ENCODE results near the gene CORO1C.
"Not testable (repeated sequence)": the region's sequence is repeated elsewhere in the genome, so short reads cannot be mapped to it uniquely, and the experiment has no call there.

Gene CORO1C

DNA sequence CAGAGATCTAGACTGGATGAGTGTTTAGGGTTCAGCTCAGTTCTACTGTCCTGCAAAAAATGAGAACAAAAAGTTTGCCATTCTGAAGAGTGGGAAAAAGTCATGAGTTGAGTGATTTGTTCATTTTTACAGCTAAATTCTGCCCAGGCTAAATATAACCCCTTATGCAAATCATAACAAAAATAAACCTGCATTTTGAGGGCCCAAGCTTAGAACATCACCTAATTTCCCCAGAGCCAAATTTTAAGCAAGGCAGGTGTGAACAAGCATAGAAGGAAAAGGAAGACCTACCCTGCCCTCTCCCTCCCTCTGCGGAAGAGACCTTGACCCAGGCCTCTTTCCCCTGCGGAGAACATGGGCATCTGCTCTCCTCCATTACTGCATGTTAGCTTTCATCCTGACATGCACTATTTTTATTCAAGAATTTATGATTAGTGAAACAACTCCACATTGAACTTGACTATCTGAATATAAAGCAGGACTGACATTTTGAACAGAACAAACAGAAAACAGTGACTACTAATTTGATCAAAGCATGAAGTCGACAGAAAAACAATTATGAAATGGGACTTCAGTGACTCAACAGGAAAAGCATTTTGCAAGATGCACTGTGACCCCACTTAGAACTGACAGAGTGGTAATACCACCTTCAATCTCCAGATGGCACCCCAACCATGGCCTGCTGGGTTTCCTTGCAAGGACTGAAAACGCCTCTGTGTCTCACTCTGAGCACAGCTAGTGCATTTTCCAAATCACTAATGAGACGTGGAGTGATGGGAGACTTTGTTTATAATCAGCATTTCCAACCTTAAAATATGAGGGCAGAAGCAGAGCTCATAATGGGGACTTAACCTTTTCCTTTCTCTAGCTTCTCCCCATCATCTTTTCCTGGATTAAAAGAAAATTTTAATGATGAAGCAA is 66.7 kb downstream of the CORO1C start:
- H3K36me3 ChIP-seq (ENCODE audit: control insufficient read depth, insufficient read depth, low read length): no peaks in the 10 kb centered on the region
- no peaks in the 10 kb centered on the region for H3K27me3 ChIP-seq (replicated peaks; ENCODE audit: control insufficient read depth, insufficient read depth, low read length, poor library complexity, severe bottlenecking)
- H3K4me3 ChIP-seq (ENCODE audit: insufficient read depth, low read depth, low read length, poor library complexity, severe bottlenecking): no peak overlapping the region
- DNase-seq: peak; percentile 54 to 71 (median 67)
- H3K27ac ChIP-seq (ENCODE audit: insufficient read depth, low read length, poor library complexity, severe bottlenecking): peak overlapping the region; percentile 29
- H3K9me3 ChIP-seq (ENCODE audit: control insufficient read depth, low read length): no peaks in the 10 kb centered on the region
- peaks cover 5% of the 10 kb centered on the region for H3K4me1 ChIP-seq (ENCODE audit: control insufficient read depth, insufficient read depth, low read length, poor library complexity, severe bottlenecking)

- Histone ChIP-seq H3K27me3 (replicated peaks; ENCODE audit: control insufficient read depth, insufficient read depth, low read length, poor library complexity, severe bottlenecking) (no peaks in the 10 kb centered on the region), H3K9me3 (ENCODE audit: control insufficient read depth, low read length) (no peaks in the 10 kb centered on the region), H3K4me3 (ENCODE audit: insufficient read depth, low read depth, low read length, poor library complexity, severe bottlenecking) (no peak overlapping the region), H3K4me1 (ENCODE audit: control insufficient read depth, insufficient read depth, low read length, poor library complexity, severe bottlenecking) (peaks cover 5% of the 10 kb centered on the region), H3K36me3 (ENCODE audit: control insufficient read depth, insufficient read depth, low read length) (no peaks in the 10 kb centered on the region), H3K27ac (ENCODE audit: insufficient read depth, low read length, poor library complexity, severe bottlenecking) (no peak overlapping the region)
- no peak for DNase-seq
Observed at GRCh38 chr12:108663324-108664015, 67.8 kb downstream of the CORO1C start.

- H3K4me1 ChIP-seq (ENCODE audit: control insufficient read depth, insufficient read depth, low read length, poor library complexity, severe bottlenecking); H3K4me3 ChIP-seq (ENCODE audit: insufficient read depth, low read depth, low read length, poor library complexity, severe bottlenecking); H3K36me3 ChIP-seq (ENCODE audit: control insufficient read depth, insufficient read depth, low read length): not testable (repeated sequence)
Observed at GRCh38 chr12:108658115-108658514, 73.2 kb downstream of the CORO1C start.

GRCh38 chr12:108657130-108657745 is 74.1 kb downstream of the CORO1C start:
- no peaks in the 10 kb centered on the region for H3K36me3 ChIP-seq (ENCODE audit: control insufficient read depth, insufficient read depth, low read length)
- no peaks in the 10 kb centered on the region for H3K9me3 ChIP-seq (ENCODE audit: control insufficient read depth, low read length)
- DNase-seq: no peak
- H3K27me3 ChIP-seq (replicated peaks; ENCODE audit: control insufficient read depth, insufficient read depth, low read length, poor library complexity, severe bottlenecking): no peaks in the 10 kb centered on the region
- no peaks in the 10 kb centered on the region for H3K4me1 ChIP-seq (ENCODE audit: control insufficient read depth, insufficient read depth, low read length, poor library complexity, severe bottlenecking)
- no peak overlapping the region for H3K27ac ChIP-seq (ENCODE audit: insufficient read depth, low read length, poor library complexity, severe bottlenecking)
- H3K4me3 ChIP-seq (ENCODE audit: insufficient read depth, low read depth, low read length, poor library complexity, severe bottlenecking): no peak overlapping the region

More at GRCh38 chr12:108658115-108658514, 73.2 kb downstream of the CORO1C start:
- not testable (repeated sequence) for H3K9me3 ChIP-seq (ENCODE audit: control insufficient read depth, low read length); DNase-seq; H3K27me3 ChIP-seq (replicated peaks; ENCODE audit: control insufficient read depth, insufficient read depth, low read length, poor library complexity, severe bottlenecking); H3K27ac ChIP-seq (ENCODE audit: insufficient read depth, low read length, poor library complexity, severe bottlenecking)

DNA sequence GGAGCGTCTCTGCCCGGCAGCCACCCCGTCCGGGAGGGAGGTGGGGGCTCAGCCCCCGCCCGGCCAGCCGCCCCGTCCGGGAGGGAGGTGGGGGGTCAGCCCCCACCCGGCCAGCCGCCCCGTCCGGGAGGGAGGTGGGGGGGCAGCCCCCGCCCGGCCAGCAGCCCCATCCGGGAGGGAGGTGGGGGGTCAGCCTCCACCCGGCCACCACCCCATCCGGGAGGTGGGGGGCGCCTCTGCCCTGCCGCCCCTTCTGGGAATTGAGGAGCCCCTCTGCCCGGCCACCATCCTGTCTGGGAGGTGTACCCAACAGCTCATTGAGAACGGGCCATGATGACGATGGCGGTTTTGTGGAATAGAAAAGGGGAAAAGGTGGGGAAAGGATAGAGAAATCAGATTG is 75.1 kb downstream of the CORO1C start:
- H3K4me3 ChIP-seq (ENCODE audit: insufficient read depth, low read depth, low read length, poor library complexity, severe bottlenecking); H3K27me3 ChIP-seq (replicated peaks; ENCODE audit: control insufficient read depth, insufficient read depth, low read length, poor library complexity, severe bottlenecking); H3K27ac ChIP-seq (ENCODE audit: insufficient read depth, low read length, poor library complexity, severe bottlenecking); H3K9me3 ChIP-seq (ENCODE audit: control insufficient read depth, low read length); H3K4me1 ChIP-seq (ENCODE audit: control insufficient read depth, insufficient read depth, low read length, poor library complexity, severe bottlenecking); H3K36me3 ChIP-seq (ENCODE audit: control insufficient read depth, insufficient read depth, low read length); DNase-seq: not testable (repeated sequence)

- not testable (repeated sequence) for DNase-seq; H3K9me3 ChIP-seq (ENCODE audit: control insufficient read depth, low read length); H3K4me3 ChIP-seq (ENCODE audit: insufficient read depth, low read depth, low read length, poor library complexity, severe bottlenecking); H3K27ac ChIP-seq (ENCODE audit: insufficient read depth, low read length, poor library complexity, severe bottlenecking); H3K36me3 ChIP-seq (ENCODE audit: control insufficient read depth, insufficient read depth, low read length); H3K4me1 ChIP-seq (ENCODE audit: control insufficient read depth, insufficient read depth, low read length, poor library complexity, severe bottlenecking); H3K27me3 ChIP-seq (replicated peaks; ENCODE audit: control insufficient read depth, insufficient read depth, low read length, poor library complexity, severe bottlenecking)
Observed at GRCh38 chr12:108655812-108656175, 75.5 kb downstream of the CORO1C start.

- not testable (repeated sequence) for H3K4me3 ChIP-seq (ENCODE audit: insufficient read depth, low read depth, low read length, poor library complexity, severe bottlenecking); H3K36me3 ChIP-seq (ENCODE audit: control insufficient read depth, insufficient read depth, low read length); H3K4me1 ChIP-seq (ENCODE audit: control insufficient read depth, insufficient read depth, low read length, poor library complexity, severe bottlenecking); H3K27ac ChIP-seq (ENCODE audit: insufficient read depth, low read length, poor library complexity, severe bottlenecking); DNase-seq; H3K9me3 ChIP-seq (ENCODE audit: control insufficient read depth, low read length); H3K27me3 ChIP-seq (replicated peaks; ENCODE audit: control insufficient read depth, insufficient read depth, low read length, poor library complexity, severe bottlenecking)
Observed at GRCh38 chr12:108654622-108655021, 76.7 kb downstream of the CORO1C start.

DNA sequence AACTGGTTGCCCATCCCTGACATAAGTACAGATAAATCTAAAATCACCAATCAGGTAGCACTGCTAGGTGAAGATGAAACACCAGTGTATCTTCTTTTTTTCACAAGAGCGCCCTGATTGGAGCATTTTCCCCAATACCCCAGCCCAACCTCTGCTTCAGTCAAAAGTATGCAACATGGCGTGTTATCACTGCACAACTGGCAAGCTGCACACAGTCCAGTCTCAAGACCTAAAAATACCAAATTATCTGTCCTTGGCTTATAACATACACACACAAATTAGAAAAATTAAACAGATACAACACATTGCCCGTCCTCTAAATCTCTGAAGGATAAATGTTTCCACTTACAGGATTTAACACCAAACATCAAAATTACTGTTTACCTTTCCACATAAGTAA is 77.4 kb downstream of the CORO1C start:
- H3K27ac ChIP-seq (ENCODE audit: insufficient read depth, low read length, poor library complexity, severe bottlenecking): no peak overlapping the region
- no peaks in the 10 kb centered on the region for H3K36me3 ChIP-seq (ENCODE audit: control insufficient read depth, insufficient read depth, low read length)

GRCh38 chr12:108653082-108653516 is 78.2 kb downstream of the CORO1C start:
- Histone ChIP-seq H3K27me3 (replicated peaks; ENCODE audit: control insufficient read depth, insufficient read depth, low read length, poor library complexity, severe bottlenecking) (no peaks in the 10 kb centered on the region), H3K36me3 (ENCODE audit: control insufficient read depth, insufficient read depth, low read length) (no peaks in the 10 kb centered on the region), H3K4me1 (ENCODE audit: control insufficient read depth, insufficient read depth, low read length, poor library complexity, severe bottlenecking) (no peaks in the 10 kb centered on the region), H3K27ac (ENCODE audit: insufficient read depth, low read length, poor library complexity, severe bottlenecking) (no peak overlapping the region), H3K9me3 (ENCODE audit: control insufficient read depth, low read length) (no peaks in the 10 kb centered on the region), H3K4me3 (ENCODE audit: insufficient read depth, low read depth, low read length, poor library complexity, severe bottlenecking) (no peak overlapping the region)
- DNase-seq: no peak

More for the DNA sequence above, 77.4 kb downstream of the CORO1C start:
- H3K9me3 ChIP-seq (ENCODE audit: control insufficient read depth, low read length): no peaks in the 10 kb centered on the region
- no peak overlapping the region for H3K4me3 ChIP-seq (ENCODE audit: insufficient read depth, low read depth, low read length, poor library complexity, severe bottlenecking)
- DNase-seq: no peak
- no peaks in the 10 kb centered on the region for H3K4me1 ChIP-seq (ENCODE audit: control insufficient read depth, insufficient read depth, low read length, poor library complexity, severe bottlenecking)
- no peaks in the 10 kb centered on the region for H3K27me3 ChIP-seq (replicated peaks; ENCODE audit: control insufficient read depth, insufficient read depth, low read length, poor library complexity, severe bottlenecking)

GRCh38 chr12:108650083-108650482 is 81.2 kb downstream of the CORO1C start:
- Histone ChIP-seq H3K9me3 (ENCODE audit: control insufficient read depth, low read length) (no peaks in the 10 kb centered on the region), H3K27me3 (replicated peaks; ENCODE audit: control insufficient read depth, insufficient read depth, low read length, poor library complexity, severe bottlenecking) (no peaks in the 10 kb centered on the region), H3K4me3 (ENCODE audit: insufficient read depth, low read depth, low read length, poor library complexity, severe bottlenecking) (no peak overlapping the region), H3K27ac (ENCODE audit: insufficient read depth, low read length, poor library complexity, severe bottlenecking) (no peak overlapping the region), H3K36me3 (ENCODE audit: control insufficient read depth, insufficient read depth, low read length) (no peaks in the 10 kb centered on the region), H3K4me1 (ENCODE audit: control insufficient read depth, insufficient read depth, low read length, poor library complexity, severe bottlenecking) (peaks cover 12% of the 10 kb centered on the region)
- DNase-seq: no peak

All from effector memory CD4-positive, alpha-beta T cell (primary cell).